ENCODE results near the gene LAMA1.

- TF ChIP-seq CTCF (IDR thresholded peaks at IDR 0.05) (no peak), POLR2A (IDR thresholded peaks at IDR 0.05) (no peak), EP300 (IDR thresholded peaks at IDR 0.05) (no peak)
Measured at GRCh38 chr18:6994056-6994770, 123.4 kb downstream of the LAMA1 start.
